HT1080 (cell line): ENCODE data around the gene SUPT20HL2. TPM values are rescaled to one million over a fixed set of nuclear protein-coding genes. Genes with fewer than 3 reads are reported as not detected.

Source experiments
- total RNA-seq: library from RNA; depleted of rRNA; stranded (reverse); fragments of >200 nt; shearing (Covaris generic); gene quantifications from 2 replicates; pipeline ENCODE4 v1.2.3, GENCODE V29; 2014; rRNA removed

SUPT20HL2 gene
- total RNA-seq, 1 experiment from 2014 or later, result not detected

Other genes starting within 250 kb of the SUPT20HL2 start
- gene ZFX, start 164.3 kb downstream of the SUPT20HL2 start, total RNA-seq, result 15.0 and 17.7 TPM in 2 replicates
- gene SUPT20HL1, start 46.6 kb upstream of the SUPT20HL2 start, total RNA-seq, result not detected in 2 replicates
- 5.8 and 7.8 TPM in 2 replicates for gene PDK3, start 151.2 kb upstream of the SUPT20HL2 start, total RNA-seq